GM18505 (cell line): ENCODE results near the gene TUBA4A.
A peak's percentile ranks its signal among the peaks of the same experiment; 100 is the strongest.
"Not testable (repeated sequence)": the region's sequence is repeated elsewhere in the genome, so short reads cannot be mapped to it uniquely, and the experiment has no call there.

Experiments used
- ATAC-seq: cut with Tn5 transposase; IDR thresholded peaks from one replicate; pipeline ENCODE4 v1.9.1; 2021; ENCODE audit not compliant: unreplicated experiment
- POLR2A ChIP-seq: IDR thresholded peaks from 4 replicates; pipeline ENCODE4 v1.6.1; 2011; ENCODE audit warnings: borderline replicate concordance; ENCODE audit not compliant: insufficient read depth, insufficient read length; ENCODE audit errors: extremely low read depth

TUBA4A gene

DNA sequence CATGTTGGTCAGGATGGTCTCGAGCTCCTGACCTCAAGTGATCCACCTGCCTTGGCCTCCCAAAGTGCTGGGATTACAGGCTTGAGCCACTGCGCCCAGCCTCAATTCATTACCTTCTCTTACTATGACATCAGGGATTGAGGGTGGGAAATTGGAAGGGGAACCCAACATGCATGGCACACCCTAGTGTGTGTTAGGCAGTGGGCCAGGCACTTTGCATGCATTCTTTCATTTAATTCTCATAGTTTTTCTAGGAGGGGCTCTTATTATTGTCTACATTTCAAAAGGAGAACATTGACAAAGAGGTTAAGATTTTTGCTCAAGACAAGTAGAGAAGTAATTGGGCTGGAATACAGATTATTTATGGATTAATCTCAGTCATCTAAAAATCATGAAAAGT is 14.6 kb upstream of the TUBA4A start:
- ATAC-seq = no peak

DNA sequence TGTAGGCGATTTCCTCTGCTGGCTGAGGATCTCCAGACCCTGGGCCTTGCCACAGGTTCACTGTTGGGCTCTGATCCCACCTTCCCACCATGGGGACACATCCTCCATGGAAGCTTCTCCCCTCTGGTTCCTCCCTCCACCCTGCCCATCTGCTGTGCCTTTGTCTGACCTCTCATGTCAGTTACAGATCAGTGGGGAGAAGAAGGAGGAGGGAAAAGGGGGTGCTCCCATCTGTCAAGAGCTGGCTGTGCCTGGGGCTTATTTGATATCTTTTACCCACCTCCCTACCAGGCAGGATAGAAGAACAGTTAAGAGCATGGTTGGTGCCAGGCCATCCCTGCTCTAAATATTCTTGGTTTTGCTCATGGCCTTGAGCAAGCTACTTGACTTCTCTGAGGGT is 13.2 kb upstream of the TUBA4A start:
- no peak for TF ChIP-seq POLR2A
- ATAC-seq = no peak

More for the DNA sequence above, 14.6 kb upstream of the TUBA4A start:
- TF ChIP-seq POLR2A = no peak

DNA sequence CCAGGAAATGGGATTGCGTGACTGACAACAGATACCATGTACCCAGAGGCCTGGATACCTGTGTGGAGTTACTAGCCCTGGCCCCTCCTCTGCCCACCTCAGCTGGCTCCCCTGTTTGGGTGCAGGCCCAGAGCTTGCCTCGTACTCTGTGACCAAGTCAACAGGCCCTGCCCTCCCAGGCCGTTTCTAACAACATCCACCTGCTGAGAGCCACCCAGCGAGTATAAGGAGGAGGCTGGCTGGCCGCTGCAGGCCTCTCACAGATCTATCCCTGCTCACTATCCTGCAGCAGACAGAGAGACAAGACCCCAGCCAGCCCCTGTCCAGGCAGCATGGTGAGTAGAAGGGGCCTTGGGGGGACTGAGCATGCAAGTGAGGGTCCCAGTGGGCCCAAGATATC is 12.5 kb upstream of the TUBA4A start:
- ATAC-seq = no peak

DNA sequence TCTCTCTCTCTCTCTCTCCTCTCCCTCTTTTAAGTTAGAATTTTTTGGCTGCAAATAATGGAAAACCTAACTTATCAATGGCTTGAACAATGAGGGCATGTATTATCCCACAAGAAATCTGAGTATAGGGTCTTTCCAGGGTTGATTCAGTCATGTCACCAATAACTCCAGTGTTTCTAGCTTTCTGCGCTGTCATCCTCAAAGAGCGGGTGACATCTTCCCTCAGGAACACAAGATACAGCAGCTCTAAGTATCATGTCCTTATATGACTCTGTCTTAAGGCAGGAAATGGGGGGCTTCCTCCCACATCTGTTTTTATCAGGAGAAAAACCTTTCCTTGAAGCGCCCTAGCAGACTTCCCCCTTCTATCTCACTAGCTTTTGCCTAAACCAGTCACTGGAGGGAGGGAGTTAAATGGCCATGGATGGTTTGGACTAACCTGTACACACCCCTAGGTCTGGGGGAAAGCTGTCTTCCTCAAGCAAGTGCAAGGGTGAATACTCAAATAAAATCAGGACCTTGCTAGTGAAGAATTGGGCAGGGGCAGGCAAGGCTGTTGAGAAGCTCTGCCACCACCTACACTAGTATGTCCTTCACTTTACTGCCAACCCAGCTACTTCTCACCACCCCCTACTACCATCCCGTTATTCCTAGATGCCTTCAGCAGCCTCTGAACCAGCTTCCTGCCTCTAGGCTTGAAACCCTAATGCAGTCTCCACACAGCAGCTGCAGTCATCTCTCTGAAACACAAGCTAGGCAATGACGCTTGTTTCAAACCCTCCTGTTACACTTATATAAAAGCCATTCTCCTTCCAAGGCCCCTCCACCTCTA is 7.5 kb upstream of the TUBA4A start:
- no peak for TF ChIP-seq POLR2A
- ATAC-seq = no peak

More for the DNA sequence above, 12.5 kb upstream of the TUBA4A start:
- no peak for TF ChIP-seq POLR2A

DNA sequence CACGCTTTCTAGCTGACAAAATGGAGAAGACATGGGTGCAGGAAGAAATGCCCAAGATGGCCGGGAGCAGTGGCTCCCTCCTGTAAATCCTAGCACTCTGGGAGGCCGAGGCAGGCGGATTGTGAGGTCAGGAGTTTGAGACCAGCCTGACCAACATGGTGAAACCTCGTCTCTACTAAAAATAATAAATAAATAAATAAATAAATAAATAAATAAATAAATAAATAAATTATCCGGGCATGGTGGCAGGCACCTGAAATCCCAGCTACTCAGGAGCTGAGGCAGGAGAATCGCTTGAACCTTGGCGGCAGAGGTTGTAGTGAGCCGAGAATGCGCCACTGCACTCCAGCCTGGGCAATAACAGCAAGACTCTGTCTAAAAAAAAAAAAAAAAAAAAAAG is 5.2 kb upstream of the TUBA4A start:
- not testable (repeated sequence) for ATAC-seq

GRCh38 chr2:219254590-219255201 is 978 bp upstream of the TUBA4A start:
- ATAC-seq = no peak
- TF ChIP-seq POLR2A = no peak

GRCh38 chr2:219252900-219253752 is 592 bp downstream of the TUBA4A start, which contains the start of gene TUBA4B:
TSS of gene TUBA4B (plus strand) at chr2:219253243. CDS start at chr2:219253408, 165 bp downstream.
- peak; percentile 40 for TF ChIP-seq POLR2A
- no peak for ATAC-seq

DNA sequence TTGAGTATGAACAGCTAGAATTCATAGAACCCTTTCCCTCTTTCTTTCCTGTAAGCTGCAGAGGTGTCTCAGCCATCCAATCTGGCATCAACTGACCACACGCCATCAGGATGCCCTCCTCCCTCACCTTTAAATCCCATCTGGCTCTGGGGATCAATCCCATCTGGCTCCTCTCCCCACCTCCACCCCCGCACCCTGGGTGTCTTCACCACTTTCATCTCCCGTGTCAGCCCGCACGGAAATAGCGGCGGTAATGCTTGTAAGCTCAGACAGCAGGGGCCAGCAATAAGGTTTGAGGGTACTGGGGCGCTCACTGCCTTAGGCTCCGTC is 1.2 kb downstream of the TUBA4A start:
- TF ChIP-seq POLR2A = no peak
- no peak for ATAC-seq

GRCh38 chr2:219252084-219252483 is 1.6 kb downstream of the TUBA4A start:
- TF ChIP-seq POLR2A = no peak
- no peak for ATAC-seq

DNA sequence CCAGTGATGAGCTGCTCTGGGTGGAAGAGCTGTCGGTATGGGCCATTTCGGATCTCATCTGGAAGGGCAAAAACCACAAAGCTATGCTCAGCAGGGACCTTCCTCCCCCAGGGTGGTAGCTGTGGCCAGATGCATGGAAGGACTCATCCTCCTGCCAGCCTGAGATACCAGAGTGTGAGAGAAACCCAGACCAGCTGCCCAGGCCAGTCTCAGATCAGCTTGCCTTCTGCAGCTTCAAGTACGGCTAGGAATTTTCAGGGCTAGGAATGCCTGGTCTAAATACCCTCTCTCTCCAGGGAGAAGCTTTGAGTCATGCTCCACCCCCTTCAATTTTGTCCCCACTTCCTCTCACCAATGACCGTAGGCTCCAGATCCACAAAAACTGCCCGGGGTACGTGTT is 2.1 kb downstream of the TUBA4A start:
- no peak for ATAC-seq
- no peak for TF ChIP-seq POLR2A

DNA sequence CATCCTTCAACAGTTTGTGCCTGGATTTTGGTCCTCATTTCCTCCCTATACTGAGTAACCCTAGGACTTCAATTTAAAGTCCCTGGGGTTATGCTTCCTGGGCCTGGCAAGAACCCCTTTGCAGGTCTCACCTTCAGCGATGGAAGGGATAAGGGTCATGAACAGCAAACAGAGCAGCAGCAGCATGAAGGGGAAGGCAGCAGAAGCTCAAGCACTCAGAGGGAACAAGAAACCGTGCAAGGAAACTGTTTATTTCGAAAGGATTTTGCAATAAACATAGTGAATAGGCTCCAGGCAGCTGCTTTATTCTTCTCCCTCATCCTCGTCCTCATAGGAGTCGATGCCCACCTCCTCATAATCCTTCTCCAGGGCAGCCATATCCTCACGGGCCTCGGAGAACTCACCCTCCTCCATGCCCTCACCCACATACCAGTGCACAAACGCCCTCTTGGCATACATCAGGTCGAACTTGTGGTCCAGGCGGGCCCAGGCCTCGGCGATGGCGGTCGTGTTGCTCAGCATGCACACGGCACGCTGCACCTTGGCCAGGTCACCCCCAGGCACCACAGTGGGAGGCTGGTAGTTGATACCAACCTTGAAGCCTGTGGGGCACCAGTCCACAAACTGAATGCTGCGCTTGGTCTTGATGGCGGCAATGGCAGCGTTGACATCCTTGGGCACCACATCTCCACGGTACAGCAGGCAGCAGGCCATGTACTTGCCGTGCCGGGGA is 3.5 kb downstream of the TUBA4A start:
- ATAC-seq = no peak
- TF ChIP-seq POLR2A = no peak

DNA sequence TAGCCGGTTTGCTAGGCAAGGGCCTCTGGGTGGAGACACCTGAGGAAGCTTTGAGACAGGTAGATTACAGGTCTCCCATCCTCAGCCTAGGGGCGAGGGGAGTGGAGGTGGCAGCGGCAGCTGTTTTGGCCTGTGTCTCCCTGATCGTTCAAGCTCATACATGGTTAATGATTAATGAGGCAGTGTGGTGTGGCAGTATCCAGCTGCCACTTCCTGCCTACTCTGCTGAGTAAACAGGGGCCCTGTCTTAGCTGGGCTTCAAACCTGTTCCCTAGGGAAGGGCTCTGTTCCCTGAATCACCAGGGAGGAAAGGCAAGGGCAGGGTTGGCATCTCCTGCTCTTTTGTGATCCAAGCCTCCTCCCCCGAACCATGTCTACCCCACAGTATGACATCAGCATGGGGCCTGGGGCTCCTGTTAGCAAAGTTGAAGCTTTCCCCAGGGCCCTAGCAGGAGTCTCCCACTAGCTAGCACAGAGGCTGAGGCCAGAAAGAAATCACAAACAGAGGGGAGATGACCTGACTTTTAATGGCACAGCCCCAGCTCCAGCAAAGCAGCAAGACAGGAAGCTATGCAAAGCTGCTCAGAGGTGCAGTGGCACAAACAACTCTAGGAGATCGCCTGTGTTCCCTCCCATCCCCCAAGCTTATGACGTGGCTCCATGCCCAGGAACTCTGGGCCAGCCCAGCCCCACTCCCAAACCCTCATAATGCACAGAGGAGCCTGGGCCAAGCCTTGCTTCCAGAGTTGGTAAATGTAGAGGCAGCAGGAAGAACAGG is 4.3 kb downstream of the TUBA4A start:
- TF ChIP-seq POLR2A = no peak
- ATAC-seq = peak; percentile 27
